GM18861 (cell line): ENCODE results near the gene COL15A1.

Source experiments
- ATAC-seq: cut with Tn5 transposase; IDR thresholded peaks from one replicate; pipeline ENCODE4 v1.9.1; 2021; ENCODE audit not compliant: unreplicated experiment

The COL15A1 gene

DNA sequence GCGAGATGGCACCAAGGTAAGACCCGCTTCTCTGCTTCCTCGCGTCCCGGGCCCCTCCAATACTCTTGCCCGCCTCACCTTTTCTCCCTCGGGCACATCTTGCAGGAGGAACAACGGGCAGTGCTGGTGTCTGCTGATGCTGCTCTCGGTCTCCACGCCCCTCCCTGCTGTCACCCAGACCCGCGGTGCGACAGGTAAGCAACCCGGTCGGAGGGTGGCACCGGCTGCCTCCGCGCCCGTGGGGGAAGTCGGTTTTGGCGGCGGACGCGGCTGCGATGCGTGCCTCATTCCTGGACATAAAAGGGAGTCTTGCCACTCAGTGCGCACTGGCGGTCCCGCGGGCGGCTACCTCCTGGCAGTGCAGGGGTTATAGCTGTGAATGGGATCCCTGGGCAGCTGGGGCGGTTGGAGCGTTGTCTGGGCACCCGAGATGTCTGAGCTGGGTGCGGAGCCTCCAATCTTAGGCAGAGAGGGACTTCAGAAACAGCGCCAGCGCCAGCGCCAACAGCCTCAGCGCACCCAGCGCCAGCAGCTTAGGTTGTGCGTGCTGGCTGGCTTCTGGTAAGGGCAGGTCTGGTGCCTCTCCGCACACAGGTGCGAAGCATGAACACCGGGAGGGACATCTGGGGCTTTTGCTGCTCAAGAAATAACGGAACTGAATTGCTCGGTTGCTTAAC is 488 bp downstream of the COL15A1 start:
- ATAC-seq = no peak

DNA sequence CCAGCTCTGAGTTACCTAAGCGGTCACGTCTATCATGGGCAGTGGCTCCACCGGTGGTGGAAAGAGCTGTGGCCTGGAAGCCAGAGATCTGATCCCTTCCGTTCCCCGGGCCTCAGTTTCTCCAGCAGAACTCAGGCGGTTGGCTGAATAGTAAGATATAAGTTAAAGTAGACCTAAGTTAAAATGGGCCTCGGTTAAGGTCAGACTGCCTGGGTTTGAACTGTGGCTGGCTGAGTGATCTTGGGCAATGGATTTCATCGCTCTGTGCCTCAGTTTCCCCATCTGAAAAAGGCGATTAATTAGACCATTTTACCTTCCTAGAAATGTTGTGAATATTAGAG is 997 bp downstream of the COL15A1 start:
- no peak for ATAC-seq

DNA sequence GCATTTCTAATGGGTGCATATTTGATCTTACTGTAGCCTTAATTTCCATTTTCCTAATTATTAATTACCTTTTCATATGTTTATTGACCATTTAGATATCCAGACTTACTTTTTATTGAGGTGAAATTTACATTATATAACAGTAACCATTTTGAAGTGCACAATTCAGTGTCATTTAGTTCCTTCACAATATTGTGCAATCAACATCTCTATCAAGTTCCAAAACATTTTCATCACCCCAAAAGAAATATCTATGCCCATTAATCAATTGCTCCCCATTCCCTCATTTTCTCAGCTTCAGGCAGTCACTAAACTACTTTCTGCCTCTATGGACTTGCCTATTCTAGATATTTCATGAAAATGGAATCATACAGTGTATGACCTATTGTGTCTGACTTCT is 5.9 kb downstream of the COL15A1 start:
- no peak for ATAC-seq

GRCh38 chr9:98950262-98950661 is 6.6 kb downstream of the COL15A1 start:
- no peak for ATAC-seq

DNA sequence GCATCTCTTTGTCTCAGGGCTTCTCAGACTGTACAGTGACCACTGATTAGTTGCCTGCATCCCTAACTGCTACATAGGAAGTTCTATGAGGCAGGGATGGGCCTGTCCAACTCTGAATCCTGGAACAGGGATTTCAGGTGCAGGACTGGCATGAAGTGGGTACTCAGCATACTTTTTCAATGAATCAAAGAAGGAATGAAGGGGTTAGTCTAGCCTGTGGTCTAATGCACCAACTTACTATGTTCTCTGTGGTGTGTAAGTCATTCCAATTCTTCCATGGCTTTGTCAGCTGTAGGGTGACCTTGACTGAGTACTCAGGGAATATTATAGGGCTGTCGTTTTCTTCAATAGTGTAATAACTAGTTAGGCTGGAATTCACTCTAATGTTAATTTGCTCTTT is 8.3 kb downstream of the COL15A1 start:
- no peak for ATAC-seq

- no peak for ATAC-seq
These were observed 10.0 kb downstream of the COL15A1 start for GRCh38 chr9:98953581-98954243.

GRCh38 chr9:98954244-98954610 is 10.5 kb downstream of the COL15A1 start:
- ATAC-seq = no peak

DNA sequence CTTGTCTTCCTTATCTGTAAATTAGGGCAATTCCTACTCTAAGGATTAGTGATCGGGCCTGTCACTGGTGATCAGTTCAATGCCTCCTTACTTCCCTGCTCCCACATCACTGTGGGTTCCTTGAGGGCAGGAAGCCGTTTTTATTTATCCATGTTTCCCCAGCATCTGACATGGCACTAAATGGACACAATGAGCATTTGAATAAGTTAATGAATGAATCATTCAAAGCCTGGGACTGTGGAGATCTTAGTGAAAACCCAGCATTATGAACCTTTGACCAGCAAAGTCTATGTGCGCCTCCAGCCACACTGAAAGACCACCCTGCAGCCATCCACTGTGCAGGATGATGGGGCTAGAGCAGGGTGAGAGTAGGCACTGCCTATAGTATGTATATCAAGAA is 11.6 kb downstream of the COL15A1 start:
- no peak for ATAC-seq

DNA sequence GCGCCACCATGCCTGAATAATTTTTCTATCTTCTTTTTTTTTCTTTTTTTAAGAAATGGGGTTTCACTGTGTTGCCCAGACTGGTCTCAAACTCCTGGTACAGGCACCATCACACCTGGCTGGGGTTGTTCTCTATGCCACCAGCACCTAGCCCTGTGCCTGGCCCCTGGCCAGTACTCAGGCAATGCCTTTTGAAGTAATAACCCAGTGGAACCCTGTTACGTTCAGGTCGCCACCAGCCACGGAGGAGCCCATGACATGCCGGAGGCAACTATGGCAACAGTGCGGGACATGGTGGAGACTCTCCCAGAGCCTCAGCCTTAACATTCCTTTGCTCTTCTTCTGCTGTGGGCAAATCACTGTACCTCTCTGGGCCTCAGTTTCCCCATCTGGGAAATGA is 14.1 kb downstream of the COL15A1 start:
- no peak for ATAC-seq

- no peak for ATAC-seq
These were observed 14.7 kb downstream of the COL15A1 start for GRCh38 chr9:98958271-98958984.

GRCh38 chr9:98960409-98960808 is 16.7 kb downstream of the COL15A1 start:
- ATAC-seq = no peak

GRCh38 chr9:98961513-98962180 is 17.9 kb downstream of the COL15A1 start:
- ATAC-seq = no peak

DNA sequence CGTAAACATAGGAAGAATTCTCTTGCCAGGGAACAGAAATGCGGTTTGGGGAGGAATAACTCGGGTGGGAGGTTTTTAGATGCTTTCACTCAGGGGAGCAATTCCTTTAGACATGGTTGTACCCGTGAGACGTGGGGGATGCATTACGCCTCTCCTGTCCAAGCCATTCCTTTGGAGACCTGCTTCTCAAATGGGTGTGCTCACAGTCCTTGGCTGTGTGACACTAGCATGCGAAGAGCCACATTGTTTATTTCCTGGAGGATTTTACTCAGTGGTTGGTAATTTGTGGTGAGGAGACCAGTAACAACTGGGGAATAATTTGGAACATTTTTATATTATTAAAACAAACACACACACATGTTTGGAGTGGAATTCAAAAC is 18.5 kb downstream of the COL15A1 start:
- no peak for ATAC-seq

GRCh38 chr9:98962861-98963260 is 19.2 kb downstream of the COL15A1 start:
- no peak for ATAC-seq

DNA sequence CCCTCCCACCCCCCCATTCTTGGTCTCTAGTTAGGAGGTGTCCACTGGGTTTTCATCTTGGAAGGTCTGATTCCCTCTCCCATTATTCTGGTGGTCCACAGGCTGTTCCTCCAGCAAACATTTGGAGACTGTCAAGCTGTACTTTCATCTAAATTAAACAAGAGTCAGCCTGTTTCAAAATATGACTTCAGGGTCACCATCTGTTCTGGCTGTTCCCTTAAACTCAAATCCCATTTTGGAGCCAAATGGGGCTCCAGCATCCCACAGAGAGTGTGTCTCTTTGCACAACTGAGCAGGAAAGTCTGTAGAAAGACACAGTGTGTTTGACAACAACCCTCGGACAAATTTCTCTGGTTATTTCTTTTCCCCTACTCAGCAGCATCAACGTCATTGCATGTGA is 20.5 kb downstream of the COL15A1 start:
- no peak for ATAC-seq

GRCh38 chr9:98964911-98965336 is 21.2 kb downstream of the COL15A1 start:
- ATAC-seq = no peak

- ATAC-seq = no peak
These were observed 23.0 kb downstream of the COL15A1 start for GRCh38 chr9:98966676-98967075.

- no peak for ATAC-seq
These were observed 23.6 kb downstream of the COL15A1 start for GRCh38 chr9:98967257-98967656.

DNA sequence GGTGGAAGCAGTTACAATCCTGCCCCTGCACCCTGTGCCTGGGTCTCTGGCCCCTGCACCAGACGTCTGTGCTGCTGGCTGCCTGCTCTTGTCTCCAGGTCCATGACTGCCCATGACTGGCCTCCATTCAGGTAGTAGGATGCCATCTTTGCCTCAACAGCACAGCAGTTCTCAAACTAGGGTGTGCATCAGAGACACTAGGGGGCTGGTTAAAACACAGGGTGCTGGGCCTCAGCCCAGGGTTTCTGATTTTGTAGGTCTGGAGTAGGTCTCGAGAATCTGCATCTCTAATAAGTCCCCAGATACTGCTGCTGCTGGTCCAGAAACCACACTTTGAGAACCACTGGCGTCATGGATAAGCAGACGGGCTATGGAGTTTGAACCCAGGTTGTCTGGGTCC is 24.0 kb downstream of the COL15A1 start:
- ATAC-seq = no peak

- ATAC-seq = no peak
These were observed 25.1 kb downstream of the COL15A1 start for GRCh38 chr9:98968601-98969337.

GRCh38 chr9:98970532-98971041 is 26.9 kb downstream of the COL15A1 start:
- ATAC-seq = no peak
